SK-N-SH treated with all-trans-retinoic acid at 6 μM for 48 hours (cell line): ENCODE results near the gene NUMBL.

Experiments
- PATZ1 ChIP-seq: fragments of 250-450 bp; sonication (Bioruptor Pico); IDR thresholded peaks from 2 replicates; pipeline ENCODE4 v1.8.0; 2020; ENCODE audit warnings: mild to moderate bottlenecking, moderate library complexity, borderline replicate concordance
- ZNF70 ChIP-seq: fragments of 450-650 bp; formaldehyde crosslinking; IDR thresholded peaks from 2 replicates; pipeline ENCODE4 v1.5.0; 2020; ENCODE audit warnings: mild to moderate bottlenecking, moderate library complexity

- TF ChIP-seq ZNF70 (CRISPR knock-in tag) (no peak), PATZ1 (CRISPR knock-in tag) (no peak)
These were observed 27.3 kb downstream of the NUMBL start for GRCh38 chr19:40662925-40663694.
